HG03469 (cell line): ENCODE measurements around the gene RET.

Experiments
- ATAC-seq: cut with Tn5 transposase; IDR thresholded peaks from one replicate; pipeline ENCODE4 v1.9.1; 2021; ENCODE audit warnings: mild to moderate bottlenecking, moderate library complexity, moderate number of reproducible peaks; ENCODE audit not compliant: unreplicated experiment

The RET gene

GRCh38 chr10:43105102-43105955 is 28.5 kb downstream of the RET start:
- peak; percentile 77 for ATAC-seq

- no peak for ATAC-seq
Observed at GRCh38 chr10:43105956-43106229, 29.0 kb downstream of the RET start.

- no peak for ATAC-seq
Observed at GRCh38 chr10:43106256-43107091, 29.6 kb downstream of the RET start.

GRCh38 chr10:43108951-43109350 is 32.1 kb downstream of the RET start:
- ATAC-seq: no peak

- no peak for ATAC-seq
Observed at GRCh38 chr10:43109671-43110249, 32.9 kb downstream of the RET start.

GRCh38 chr10:43110338-43111071 is 33.6 kb downstream of the RET start:
- ATAC-seq: no peak

- ATAC-seq: no peak
Observed at GRCh38 chr10:43111101-43111500, 34.2 kb downstream of the RET start.

GRCh38 chr10:43111921-43112607 is 35.2 kb downstream of the RET start:
- ATAC-seq: no peak

GRCh38 chr10:43112608-43112961 is 35.7 kb downstream of the RET start:
- ATAC-seq: no peak

- ATAC-seq: no peak
Observed at GRCh38 chr10:43113201-43114087, 36.6 kb downstream of the RET start.

- ATAC-seq: no peak
Observed at GRCh38 chr10:43114088-43114742, 37.3 kb downstream of the RET start.

GRCh38 chr10:43114743-43115611 is 38.1 kb downstream of the RET start:
- no peak for ATAC-seq

GRCh38 chr10:43115881-43116595 is 39.2 kb downstream of the RET start:
- ATAC-seq: no peak

- ATAC-seq: no peak
Observed at GRCh38 chr10:43116596-43116995, 39.7 kb downstream of the RET start.

- no peak for ATAC-seq
Observed at GRCh38 chr10:43117031-43117776, 40.3 kb downstream of the RET start.

- no peak for ATAC-seq
Observed at GRCh38 chr10:43117777-43118583, 41.1 kb downstream of the RET start.
